H7 (cell line): ENCODE measurements around the gene GARIN1A. TPM values are rescaled to one million over a fixed set of nuclear protein-coding genes. Genes with fewer than 3 reads are reported as not detected.
"Not testable (repeated sequence)": the region's sequence is repeated elsewhere in the genome, so short reads cannot be mapped to it uniquely, and the experiment has no call there.

Source experiments
- DNase-seq: peaks from one replicate; pipeline ENCODE4 v3.0.0; 2012
- H3K27me3 ChIP-seq: 2 replicates; pipeline ENCODE4 v1.6.0; 2011; ENCODE audit warnings: mild to moderate bottlenecking, low read length; ENCODE audit not compliant: control insufficient read depth, insufficient read depth
- H3K36me3 ChIP-seq: replicated peaks from 2 replicates; pipeline ENCODE4 v1.5.1; 2011; ENCODE audit warnings: low read length; ENCODE audit not compliant: control insufficient read depth, insufficient read depth
- H3K4me3 ChIP-seq: 2 replicates; pipeline ENCODE4 v1.5.1; 2011; ENCODE audit warnings: low read depth, mild to moderate bottlenecking, control low read depth, low read length, moderate library complexity; ENCODE audit not compliant: insufficient read depth
- total RNA-seq: library from RNA; depleted of rRNA; stranded (reverse); fragments of >200 nt; shearing (Covaris generic); gene quantifications from 2 replicates; pipeline ENCODE4 v1.2.3, GENCODE V29; 2014

GARIN1A gene
- total RNA-seq, 1 experiment from 2014 or later: not detected

DNA sequence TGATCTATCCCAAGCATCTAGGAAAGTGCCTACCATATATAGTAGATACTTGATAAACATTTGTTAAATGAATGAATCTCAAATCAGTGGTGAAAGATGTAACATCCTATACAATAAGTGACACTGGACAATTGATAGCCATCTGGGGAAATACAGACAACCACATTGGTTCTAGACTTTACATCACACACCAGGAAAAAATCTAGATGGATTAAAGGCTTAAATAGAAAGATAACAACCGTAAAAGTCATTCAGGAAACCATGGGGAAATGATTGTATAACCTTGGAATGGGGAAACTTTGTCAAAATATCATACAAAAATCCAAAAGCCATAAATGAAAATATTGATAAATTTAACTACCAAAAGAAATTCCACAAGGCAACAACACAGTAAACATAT, 7.0 kb upstream of the GARIN1A start:
- Histone ChIP-seq H3K4me3 (no peak overlapping the region), H3K27me3 (no peaks in the 10 kb centered on the region), H3K36me3 (no peaks in the 10 kb centered on the region)
- DNase-seq: no peak

DNA sequence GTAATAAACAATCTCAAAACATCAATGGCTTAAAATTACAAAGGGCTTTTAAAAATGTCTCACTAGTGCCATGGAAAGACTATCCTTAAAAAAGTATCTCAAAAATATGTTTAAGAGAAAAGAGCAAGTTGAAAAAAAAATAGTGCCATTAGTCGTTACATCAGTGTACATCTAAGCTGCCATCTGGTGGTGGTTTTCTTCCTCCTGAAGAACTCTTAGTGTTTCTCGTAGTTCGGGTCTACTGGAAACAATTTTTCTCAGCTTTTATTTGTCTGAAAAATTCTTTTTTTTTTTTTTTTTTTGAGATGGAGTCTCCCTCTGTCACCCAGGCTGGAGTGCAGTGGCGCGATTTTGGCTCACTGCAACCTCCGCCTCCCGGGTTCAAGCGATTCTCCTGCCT, 5.9 kb upstream of the GARIN1A start:
- H3K4me3 ChIP-seq: no peak overlapping the region
- H3K27me3 ChIP-seq: no peaks in the 10 kb centered on the region
- H3K36me3 ChIP-seq: no peaks in the 10 kb centered on the region
- no peak for DNase-seq

DNA sequence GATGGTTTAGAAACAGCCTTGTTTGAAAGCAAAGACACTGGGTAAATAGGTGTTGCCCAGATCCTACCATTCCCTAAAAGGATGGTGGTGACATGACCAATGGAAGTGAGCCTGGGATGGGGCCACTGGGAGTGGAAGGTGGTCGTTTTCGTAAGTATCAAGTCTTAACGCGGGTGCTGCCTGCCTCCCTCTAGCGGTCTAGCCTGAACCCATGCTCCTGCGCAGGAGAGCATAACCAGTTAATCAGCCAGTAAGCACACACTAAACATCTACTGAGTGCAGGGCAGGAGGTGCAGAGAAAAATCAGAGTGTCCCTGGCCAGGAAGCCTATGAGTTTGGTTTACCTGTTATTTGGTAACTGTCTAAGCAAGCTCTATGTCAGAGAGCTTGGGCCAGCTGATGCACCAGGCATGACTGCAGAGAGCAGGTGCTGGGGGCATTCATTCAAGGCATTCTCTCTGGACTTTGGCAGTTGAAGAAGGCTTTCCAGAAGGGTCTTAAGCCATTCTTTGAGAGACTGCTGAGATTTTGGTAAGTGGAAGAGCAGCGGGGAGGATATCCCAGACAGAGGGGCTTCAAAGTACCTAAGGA, 930 bp downstream of the GARIN1A start:
- Histone ChIP-seq H3K4me3 (no peak overlapping the region), H3K36me3 (no peaks in the 10 kb centered on the region), H3K27me3 (no peaks in the 10 kb centered on the region)
- DNase-seq: peak; percentile 72

DNA sequence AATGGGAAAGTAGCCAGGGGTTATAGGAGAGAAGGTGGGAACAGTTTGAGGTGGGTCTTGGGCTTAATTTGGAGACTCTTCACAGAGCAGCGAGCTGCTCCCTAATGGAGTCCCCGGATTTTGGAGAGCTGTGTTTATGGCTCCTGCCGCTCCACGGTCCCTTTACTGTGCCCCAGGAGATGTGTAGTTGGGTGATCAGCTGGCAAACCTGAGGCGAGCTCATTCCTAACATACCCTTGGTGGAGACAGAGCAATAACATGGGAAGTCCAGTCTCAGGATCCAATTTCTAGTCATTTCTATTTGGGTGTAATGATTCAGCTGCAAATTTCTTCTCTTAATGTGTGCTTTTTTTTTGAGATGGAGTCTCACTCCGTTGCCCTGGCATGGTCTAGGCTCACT, 1.5 kb downstream of the GARIN1A start:
- Histone ChIP-seq H3K36me3 (no peaks in the 10 kb centered on the region), H3K27me3 (no peaks in the 10 kb centered on the region), H3K4me3 (no peak overlapping the region)
- DNase-seq: no peak

DNA sequence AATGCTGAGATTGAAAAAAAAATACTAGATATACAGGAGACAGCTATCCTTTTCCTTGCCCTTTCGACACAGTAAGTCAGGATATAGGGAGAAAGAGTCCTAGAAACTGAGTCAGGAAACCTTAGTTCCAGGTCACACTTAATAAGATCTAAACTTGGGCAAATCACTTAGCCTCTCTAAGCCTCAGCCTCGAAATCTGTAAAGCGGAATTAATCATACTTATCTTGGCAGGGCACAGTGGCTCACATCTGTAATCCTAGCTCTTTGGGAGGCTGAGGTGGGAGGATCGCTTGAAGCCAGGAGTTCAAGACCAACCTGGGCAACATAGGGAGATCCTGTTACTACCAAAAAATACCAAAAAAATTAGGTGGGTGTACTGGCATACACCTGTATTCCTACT, 4.6 kb downstream of the GARIN1A start:
- Histone ChIP-seq H3K36me3 (no peaks in the 10 kb centered on the region), H3K4me3 (no peak overlapping the region), H3K27me3 (no peaks in the 10 kb centered on the region)
- DNase-seq: no peak

DNA sequence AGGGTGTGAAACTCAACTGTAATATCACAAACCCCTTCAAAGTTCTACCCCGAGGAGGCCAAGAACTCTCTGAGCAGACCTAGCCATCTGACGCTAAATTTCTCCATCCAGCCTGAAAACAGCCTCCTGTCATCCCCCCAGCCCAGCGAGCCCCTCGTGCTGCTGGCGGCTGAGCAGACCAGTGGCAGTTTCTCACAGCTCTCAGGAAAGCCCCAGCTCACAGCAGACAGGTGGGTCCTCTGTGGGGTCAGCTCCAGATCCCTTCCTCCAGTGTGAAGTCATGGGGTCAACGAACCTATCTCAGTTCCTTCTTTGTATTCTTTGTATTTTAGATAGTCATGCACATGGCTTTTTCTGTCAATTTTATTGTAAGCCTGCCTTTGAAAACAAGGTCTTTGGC, 7.8 kb downstream of the GARIN1A start:
- Histone ChIP-seq H3K27me3 (no peaks in the 10 kb centered on the region), H3K4me3 (no peak overlapping the region), H3K36me3 (no peaks in the 10 kb centered on the region)
- DNase-seq: no peak

DNA sequence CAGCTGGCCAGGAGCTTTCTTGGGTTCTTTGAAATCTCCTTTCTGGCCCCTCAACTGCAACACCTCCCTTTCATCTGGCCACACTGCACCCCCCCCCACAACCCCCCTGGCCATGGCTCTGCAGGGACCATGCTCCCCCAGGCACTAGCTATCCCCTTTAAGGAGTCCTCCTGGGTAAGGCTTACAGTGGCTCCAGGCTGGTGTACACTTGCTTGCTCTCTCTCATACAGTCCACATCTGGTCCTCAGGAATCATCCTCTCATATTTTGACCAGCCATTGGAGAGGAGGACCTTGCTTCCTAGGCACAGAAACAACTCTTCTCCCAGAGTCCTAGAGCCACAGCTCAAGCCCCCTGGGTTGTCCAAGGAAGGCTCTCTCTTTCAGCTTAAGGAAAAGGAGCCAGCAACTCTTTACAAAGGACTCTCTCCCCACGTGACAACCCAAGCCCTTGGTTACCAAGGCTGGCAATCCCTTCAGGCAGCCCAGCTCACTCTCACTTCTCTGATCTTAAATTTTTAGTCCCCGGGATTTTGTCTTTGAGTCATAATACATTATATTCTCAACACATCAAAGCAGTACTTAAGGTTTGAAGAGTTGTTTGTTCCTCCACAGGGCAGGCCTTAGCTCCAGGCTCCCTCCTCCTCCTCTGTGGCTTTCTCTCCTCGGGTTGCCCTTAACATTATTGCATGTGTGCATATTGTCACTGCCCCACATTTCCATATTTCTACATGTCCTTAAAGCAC, 9.9 kb downstream of the GARIN1A start:
- no peak for DNase-seq
- no peaks in the 10 kb centered on the region for H3K36me3 ChIP-seq
- H3K27me3 ChIP-seq: no peaks in the 10 kb centered on the region
- no peak overlapping the region for H3K4me3 ChIP-seq

DNA sequence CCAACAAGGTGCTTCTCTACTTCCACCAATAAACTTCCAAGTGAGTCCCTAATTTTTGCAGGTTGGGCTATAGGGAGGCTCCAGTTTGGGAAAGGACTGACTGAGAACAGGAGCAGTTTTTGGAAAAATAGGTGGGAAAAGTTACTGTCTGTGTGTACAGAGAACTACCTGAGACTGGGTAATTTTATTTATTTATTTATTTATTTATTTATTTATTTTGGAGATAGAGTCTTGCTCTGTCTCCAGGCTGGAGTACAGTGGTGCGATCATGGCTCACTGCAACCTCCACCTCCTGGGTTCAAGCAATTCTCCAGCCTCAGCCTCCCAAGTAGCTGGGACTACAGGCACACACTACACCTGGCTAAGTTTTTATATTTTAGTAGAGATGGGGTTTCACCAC, 11.2 kb downstream of the GARIN1A start:
- not testable (repeated sequence) for H3K4me3 ChIP-seq, H3K36me3 ChIP-seq, H3K27me3 ChIP-seq, DNase-seq

DNA sequence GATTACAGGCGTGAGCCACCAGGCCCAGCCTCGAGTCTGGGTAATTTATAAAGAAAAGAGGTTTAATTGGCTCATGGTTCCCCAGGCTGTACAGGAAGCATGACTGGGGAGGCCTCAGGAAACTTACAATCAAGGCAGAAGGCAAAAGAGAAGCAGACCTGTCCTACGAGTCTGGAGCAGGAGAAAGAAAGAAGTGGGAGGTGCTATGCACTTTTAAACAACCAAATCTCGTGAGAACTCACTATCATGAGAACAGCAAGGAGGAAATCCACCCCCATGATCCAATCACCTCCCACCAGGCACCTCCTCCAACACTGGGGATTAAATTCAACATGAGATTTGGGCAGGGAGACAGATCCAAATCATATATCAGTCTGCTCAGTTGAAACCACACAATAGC, 11.6 kb downstream of the GARIN1A start:
- not testable (repeated sequence) for H3K27me3 ChIP-seq, DNase-seq, H3K4me3 ChIP-seq, H3K36me3 ChIP-seq

DNA sequence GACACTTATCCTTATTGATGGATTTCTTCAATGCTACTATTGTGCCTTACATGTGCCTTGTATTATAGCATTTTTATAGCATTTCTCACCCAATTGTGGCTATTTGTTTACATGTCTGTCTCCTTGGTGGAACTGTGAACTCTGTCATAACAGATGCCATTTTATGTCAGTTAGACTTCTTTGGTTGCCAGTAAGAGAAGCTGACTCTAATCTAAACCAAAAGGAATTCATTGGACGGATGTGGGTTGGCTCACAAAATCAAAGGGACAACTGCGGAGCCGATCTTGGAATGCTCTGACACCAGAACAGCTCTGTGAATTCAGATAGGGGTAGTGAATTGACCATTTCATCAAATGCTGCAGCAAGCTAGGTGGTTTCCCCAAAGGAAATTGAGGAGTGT, 15.0 kb downstream of the GARIN1A start:
- no peaks in the 10 kb centered on the region for H3K27me3 ChIP-seq
- DNase-seq: no peak
- no peaks in the 10 kb centered on the region for H3K36me3 ChIP-seq
- no peak overlapping the region for H3K4me3 ChIP-seq

DNA sequence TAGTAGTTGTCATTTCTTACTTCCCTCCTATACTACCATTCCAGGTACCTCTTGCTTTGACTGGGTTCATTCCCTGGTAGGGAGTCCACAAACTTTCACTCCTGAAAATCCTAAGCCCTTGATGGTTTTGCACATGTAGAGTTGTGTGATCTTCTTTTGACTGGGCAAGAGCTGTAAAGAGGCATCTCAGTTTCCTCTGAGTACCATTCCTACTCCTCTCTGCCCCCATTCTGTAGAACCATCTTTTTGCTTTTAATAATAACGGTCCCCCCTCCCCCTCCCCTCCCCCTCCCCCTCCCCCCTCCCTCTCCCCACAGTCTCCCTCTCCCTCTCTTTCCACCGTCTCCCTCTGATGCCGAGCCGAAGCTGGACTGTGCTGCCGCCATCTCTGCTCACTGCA, 16.4 kb downstream of the GARIN1A start:
- H3K4me3 ChIP-seq: no peak overlapping the region
- DNase-seq: no peak

DNA sequence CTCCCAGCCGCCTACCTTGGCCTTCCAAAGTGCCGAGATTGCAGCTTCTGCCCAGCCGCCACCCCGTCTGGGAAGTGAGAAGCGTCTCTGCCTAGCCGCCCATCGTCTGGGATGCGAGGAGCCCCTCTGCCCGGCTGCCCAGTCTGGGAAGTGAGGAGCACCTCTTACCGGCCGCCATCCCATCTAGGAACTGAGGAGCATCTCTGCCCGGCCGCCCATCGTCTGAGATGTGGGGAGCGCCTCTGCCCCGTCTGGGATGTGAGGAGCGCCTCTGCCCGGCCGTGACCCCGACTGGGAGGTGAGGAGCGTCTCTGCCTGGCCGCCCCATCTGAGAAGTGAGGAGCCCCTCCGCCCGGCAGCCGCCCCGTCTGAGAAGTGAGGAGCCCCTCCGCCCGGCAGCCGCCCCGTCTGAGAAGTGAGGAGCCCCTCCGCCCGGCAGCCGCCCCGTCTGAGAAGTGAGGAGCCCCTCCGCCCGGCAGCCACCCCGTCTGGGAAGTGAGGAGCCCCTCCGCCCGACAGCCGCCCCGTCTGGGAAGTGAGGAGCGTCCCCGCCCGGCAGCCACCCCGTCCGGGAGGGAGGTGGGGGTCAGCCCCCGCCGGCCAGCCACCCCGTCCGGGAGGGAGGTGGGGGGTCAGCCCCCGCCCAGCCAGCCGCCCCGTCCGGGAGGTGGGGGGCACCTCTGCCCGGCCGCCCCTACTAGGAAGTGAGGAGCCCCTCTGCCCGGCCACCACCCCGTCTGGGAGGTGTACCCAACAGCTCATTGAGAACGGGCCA, 17.3 kb downstream of the GARIN1A start:
- not testable (repeated sequence) for H3K36me3 ChIP-seq, DNase-seq, H3K27me3 ChIP-seq, H3K4me3 ChIP-seq

More for the DNA sequence above, 16.4 kb downstream of the GARIN1A start:
- Histone ChIP-seq H3K27me3 (no peaks in the 10 kb centered on the region), H3K36me3 (no peaks in the 10 kb centered on the region)

DNA sequence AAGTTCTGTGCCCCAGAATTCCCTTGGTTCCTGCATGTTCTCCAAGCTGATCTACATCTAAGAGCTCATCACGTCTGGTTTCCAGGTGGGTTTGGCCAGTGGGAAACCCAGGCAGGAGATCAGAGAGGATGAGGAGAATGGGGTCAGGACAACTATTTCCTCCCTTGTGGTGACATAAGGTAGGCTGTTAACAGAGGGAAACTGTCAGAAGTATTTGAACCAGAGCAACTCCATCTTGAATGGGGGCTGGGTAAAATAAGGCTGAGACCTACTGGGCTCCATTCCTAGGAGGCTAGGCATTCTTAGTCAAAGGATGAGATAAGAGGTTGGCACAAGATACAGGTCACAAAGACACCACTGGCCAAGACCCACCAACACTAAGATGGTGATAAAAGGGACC, 19.1 kb downstream of the GARIN1A start:
- no peak for DNase-seq
- Histone ChIP-seq H3K4me3 (no peak overlapping the region), H3K27me3 (no peaks in the 10 kb centered on the region), H3K36me3 (no peaks in the 10 kb centered on the region)

DNA sequence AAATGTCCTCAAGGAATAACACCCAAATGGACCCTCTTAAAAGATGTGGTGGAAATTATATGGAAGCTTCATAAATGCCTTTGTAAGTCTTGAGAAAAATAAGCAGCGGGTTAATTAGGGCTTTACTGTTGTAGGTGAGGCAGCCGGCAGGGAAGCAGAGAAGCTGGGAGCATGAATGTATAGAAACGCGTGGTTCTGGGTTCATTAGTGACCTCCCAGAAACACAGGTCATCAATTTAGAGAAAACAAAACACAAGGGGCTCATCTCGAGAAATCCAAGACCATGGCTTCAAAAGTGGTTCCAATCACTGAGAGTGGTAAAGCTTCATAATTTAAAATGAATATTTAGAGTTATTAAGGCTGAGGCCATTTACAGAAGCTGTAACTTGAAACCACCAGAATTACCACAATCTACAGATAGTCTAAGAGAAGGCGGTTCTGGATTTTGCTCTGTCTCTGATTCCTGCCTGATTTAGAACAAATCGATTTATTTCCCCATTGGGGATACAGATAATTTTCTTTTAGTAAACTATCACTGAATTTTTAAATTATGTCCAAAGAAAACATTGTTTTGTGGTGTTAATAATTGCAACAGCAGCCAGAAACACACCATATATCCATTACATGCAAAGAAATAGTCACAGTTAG, 20.7 kb downstream of the GARIN1A start:
- H3K4me3 ChIP-seq: no peak overlapping the region
- no peak for DNase-seq
- H3K27me3 ChIP-seq: 0 out of 2 replicates have a peak, but pooled peaks cover 2% of the 10 kb centered on the region
- no peaks in the 10 kb centered on the region for H3K36me3 ChIP-seq
